Ishikawa (cell line): ENCODE results near the gene HNMT.

ENCODE experiments used
- CEBPB ChIP-seq: IDR thresholded peaks from 2 replicates; pipeline ENCODE4 v1.6.1; 2012
- CREB1 ChIP-seq: IDR thresholded peaks from 2 replicates; pipeline ENCODE4 v1.6.1; 2012; ENCODE audit warnings: low read depth
- EGR1 ChIP-seq: IDR thresholded peaks from 2 replicates; pipeline ENCODE4 v1.6.1; 2012
- EP300 ChIP-seq: IDR thresholded peaks from 2 replicates; pipeline ENCODE4 v1.6.1; 2012; ENCODE audit warnings: borderline replicate concordance
- FOXM1 ChIP-seq: IDR thresholded peaks from 2 replicates; pipeline ENCODE4 v1.6.1; 2012; ENCODE audit warnings: low read depth, borderline replicate concordance
- MAX ChIP-seq: IDR thresholded peaks from 2 replicates; pipeline ENCODE4 v1.6.1; 2012
- NFIC ChIP-seq: IDR thresholded peaks from 2 replicates; pipeline ENCODE4 v1.6.1; 2012
- RAD21 ChIP-seq: IDR thresholded peaks from 2 replicates; pipeline ENCODE4 v1.6.1; 2012; ENCODE audit warnings: low read depth
- REST ChIP-seq: IDR thresholded peaks from 2 replicates; pipeline ENCODE4 v1.6.1; 2012; ENCODE audit warnings: low read depth, mild to moderate bottlenecking
- TAF1 ChIP-seq: IDR thresholded peaks from 2 replicates; pipeline ENCODE4 v1.6.1; 2012; ENCODE audit warnings: low read depth, mild to moderate bottlenecking
- TCF12 ChIP-seq: IDR thresholded peaks from 2 replicates; pipeline ENCODE4 v1.6.1; 2012; ENCODE audit warnings: low read depth
- TEAD4 ChIP-seq: IDR thresholded peaks from 2 replicates; pipeline ENCODE4 v1.6.1; 2012
- YY1 ChIP-seq: IDR thresholded peaks from 2 replicates; pipeline ENCODE4 v1.6.1; 2012; ENCODE audit warnings: low read depth
- ZBTB7A ChIP-seq: IDR thresholded peaks from 2 replicates; pipeline ENCODE4 v1.6.1; 2012; ENCODE audit warnings: low read depth
- TF ChIP-seq, protein P1 (sequence below): IDR thresholded peaks from 2 replicates; pipeline ENCODE4 v1.6.1; 2012

HNMT gene

GRCh38 chr2:137961602-137962001, 2.7 kb upstream of the HNMT start:
- TF ChIP-seq TCF12, result no peak

- no peak for TF ChIP-seq YY1
- no peak for TF ChIP-seq MAX
- no peak for TF ChIP-seq CEBPB
- TF ChIP-seq TAF1, result no peak
- TF ChIP-seq REST, result no peak
- TF ChIP-seq, protein P1, sequence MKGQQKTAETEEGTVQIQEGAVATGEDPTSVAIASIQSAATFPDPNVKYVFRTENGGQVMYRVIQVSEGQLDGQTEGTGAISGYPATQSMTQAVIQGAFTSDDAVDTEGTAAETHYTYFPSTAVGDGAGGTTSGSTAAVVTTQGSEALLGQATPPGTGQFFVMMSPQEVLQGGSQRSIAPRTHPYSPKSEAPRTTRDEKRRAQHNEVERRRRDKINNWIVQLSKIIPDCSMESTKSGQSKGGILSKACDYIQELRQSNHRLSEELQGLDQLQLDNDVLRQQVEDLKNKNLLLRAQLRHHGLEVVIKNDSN, result no peak
- TF ChIP-seq CREB1, result no peak
- no peak for TF ChIP-seq NFIC
- TF ChIP-seq TCF12, result no peak
- no peak for TF ChIP-seq TEAD4
- TF ChIP-seq EGR1, result no peak
- no peak for TF ChIP-seq FOXM1
- TF ChIP-seq EP300, result no peak
- TF ChIP-seq ZBTB7A, result no peak
- TF ChIP-seq RAD21, result no peak
These were observed 673 bp upstream of the HNMT start for GRCh38 chr2:137963535-137964065.

GRCh38 chr2:137964859-137965459, 686 bp downstream of the HNMT start:
- no peak for TF ChIP-seq FOXM1
- TF ChIP-seq TCF12, result no peak
- TF ChIP-seq EP300, result no peak
- no peak for TF ChIP-seq CREB1
- TF ChIP-seq CEBPB, result no peak
- TF ChIP-seq, protein P1, result no peak
- TF ChIP-seq TAF1, result no peak

- no peak for TF ChIP-seq TAF1
- TF ChIP-seq REST, result no peak
- TF ChIP-seq EGR1, result no peak
- TF ChIP-seq EP300, result no peak
- TF ChIP-seq NFIC, result no peak
- no peak for TF ChIP-seq TEAD4
- TF ChIP-seq CREB1, result no peak
- TF ChIP-seq CEBPB, result no peak
- no peak for TF ChIP-seq RAD21
- no peak for TF ChIP-seq MAX
- no peak for TF ChIP-seq ZBTB7A
- TF ChIP-seq, protein P1, result no peak
These were observed 1.8 kb downstream of the HNMT start for GRCh38 chr2:137966043-137966442.

DNA sequence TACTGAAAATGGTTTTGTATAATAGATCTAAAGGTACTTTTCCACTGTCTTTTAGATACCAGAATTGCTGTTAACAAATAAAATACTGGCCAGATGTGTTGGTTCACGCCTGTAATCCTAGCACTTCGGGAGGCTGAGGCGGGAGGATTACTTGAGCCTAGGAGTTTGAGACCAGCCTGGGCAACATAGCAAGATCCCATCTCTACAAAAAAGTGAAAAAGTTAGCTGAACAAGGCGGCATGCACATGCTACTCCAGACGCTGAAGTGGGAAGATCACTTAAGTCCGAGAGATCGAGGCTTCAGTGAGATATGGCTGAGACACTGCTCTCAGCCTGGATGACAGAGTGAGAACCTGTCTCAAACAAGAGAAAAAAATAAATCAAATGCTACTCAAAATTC, 2.8 kb downstream of the HNMT start:
- TF ChIP-seq CREB1 (no peak), TCF12 (no peak), NFIC (no peak), MAX (no peak), EGR1 (no peak), CEBPB (no peak), REST (no peak), YY1 (no peak), EP300 (no peak), ZBTB7A (no peak), RAD21 (no peak), TEAD4 (no peak), FOXM1 (no peak), TAF1 (no peak)
- TF ChIP-seq, protein P1, result no peak
